NCI-H526 treated with DMSO at 0.1 percent for 48 hours (cell line): ENCODE data around the gene ENOX2.

Experiments
- DNase-seq: peaks from one replicate; lab custom pipeline; 2025; lab: John Stamatoyannopoulos, UW

The ENOX2 gene

GRCh38 chrX:130700629-130701028 is 202.4 kb downstream of the ENOX2 start:
- DNase-seq = no peak

DNA sequence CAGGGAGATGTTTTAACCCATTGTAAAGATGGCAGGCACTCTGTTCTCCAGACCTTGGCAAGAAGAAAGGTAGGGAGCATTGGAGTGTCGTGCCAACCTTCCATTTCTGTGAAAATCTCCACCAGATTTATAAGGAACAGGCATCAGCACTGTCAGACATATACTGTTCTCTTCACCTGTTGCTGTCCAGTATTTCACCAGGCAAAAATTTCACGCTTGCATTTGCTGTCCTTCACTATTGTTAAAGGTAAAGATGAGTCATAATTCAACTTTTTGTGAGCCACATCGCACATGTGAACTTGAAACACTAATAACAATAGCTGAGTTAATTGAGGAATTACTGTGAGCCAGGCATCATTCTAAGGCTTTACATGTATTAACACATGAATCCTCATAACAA is 203.4 kb downstream of the ENOX2 start:
- no peak for DNase-seq

DNA sequence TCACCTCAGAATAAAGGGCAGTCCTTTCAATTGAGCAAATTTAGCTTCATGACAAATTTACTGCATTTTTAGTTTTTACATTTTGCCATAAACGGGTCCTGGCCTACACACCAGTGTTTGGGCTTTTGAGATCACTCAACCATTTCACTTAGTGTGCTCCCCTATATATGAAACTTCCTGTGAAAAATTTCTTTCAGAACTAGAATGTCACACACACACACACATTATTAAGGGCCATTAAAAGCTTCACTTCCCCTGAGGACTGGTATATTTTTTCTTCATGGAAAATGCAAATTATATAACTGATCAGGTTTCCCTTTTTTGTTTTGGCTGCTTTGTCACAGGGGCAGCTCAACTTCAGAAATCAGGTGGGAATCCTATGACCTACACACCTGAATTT is 206.5 kb downstream of the ENOX2 start:
- peak; percentile 26 for DNase-seq

DNA sequence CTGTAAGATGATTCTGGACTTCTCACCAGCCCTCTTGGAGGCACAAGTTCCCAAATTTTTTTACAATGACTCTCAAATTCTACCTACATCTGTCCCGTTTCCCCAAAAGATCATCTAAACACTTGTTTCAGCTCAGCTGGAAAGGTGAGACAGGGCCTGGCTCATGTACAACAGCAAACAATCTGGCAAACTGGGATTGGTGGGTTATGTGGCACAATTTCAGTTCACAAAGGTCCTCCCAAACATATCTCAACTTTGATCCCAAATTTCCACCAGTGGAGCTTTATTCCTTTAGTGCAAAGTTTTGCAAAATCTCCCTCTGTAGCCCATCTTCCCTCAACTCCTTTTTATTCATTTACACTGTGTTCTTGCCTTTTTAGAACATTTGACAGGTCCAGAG is 207.1 kb downstream of the ENOX2 start:
- DNase-seq = no peak

DNA sequence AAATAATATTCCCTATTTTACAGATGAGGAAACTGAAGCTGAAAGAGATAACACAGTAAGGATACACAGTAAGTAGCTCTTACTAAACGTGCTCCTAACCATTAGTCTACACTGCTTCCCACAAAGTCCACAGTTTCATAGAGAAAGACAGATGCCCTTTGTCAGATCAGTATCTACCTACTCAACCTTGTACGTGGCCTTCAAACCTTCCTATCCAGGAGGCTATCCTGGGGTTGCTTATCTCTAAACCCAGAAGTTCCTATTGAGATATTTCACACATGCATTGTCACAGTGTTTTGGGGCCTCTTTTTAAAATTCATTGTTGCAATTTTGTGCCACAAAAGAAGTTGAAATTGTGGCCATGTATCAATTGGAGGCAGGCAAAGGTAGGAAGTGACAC is 208.0 kb downstream of the ENOX2 start:
- DNase-seq = no peak

GRCh38 chrX:130691576-130691975 is 211.4 kb downstream of the ENOX2 start:
- no peak for DNase-seq

DNA sequence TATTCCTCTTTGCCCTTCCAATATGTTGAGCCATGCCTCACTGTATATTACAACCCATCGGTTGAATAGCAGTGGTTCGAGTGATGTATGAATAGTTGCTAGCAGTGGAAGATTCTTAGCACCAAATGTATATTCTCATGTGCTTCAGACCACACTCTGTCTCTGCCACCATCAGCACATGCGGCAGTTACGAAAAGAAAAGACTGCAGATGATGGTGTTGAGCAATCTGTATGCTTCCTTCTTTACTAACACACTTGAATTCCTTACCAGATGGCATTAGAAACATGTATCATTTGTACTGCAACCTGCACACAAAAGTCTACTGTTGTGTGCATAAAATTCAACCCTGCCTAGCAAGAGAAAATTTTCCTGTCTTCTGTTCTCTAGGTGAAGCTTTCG is 214.6 kb downstream of the ENOX2 start:
- DNase-seq = no peak

DNA sequence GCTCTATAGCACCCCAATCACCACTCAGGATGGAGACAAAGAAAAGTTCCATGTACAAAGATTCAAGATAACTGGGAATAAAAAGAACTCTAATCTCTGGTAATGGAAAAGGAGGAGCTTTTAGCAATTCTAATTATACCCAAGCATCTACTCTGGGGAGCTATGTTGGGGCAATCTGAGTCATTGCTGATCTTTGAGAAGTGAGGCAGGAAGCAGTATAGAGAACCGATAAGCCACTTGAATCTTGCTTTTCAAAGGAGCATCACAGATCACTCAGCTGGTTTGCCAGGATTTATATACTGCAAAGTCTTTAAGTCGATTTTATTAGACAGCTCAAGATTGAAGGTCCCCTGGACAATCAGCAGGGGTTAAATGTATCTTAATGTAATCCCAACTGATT is 220.0 kb downstream of the ENOX2 start:
- DNase-seq = no peak

- no peak for DNase-seq
Measured at GRCh38 chrX:130680164-130681035, 222.6 kb downstream of the ENOX2 start.

- no peak for DNase-seq
Measured at GRCh38 chrX:130676861-130677260, 226.1 kb downstream of the ENOX2 start.

GRCh38 chrX:130672214-130672613 is 230.8 kb downstream of the ENOX2 start:
- no peak for DNase-seq

GRCh38 chrX:130669233-130669632 is 233.8 kb downstream of the ENOX2 start:
- DNase-seq = no peak

GRCh38 chrX:130665263-130665662 is 237.7 kb downstream of the ENOX2 start:
- no peak for DNase-seq

- DNase-seq = no peak
Measured at GRCh38 chrX:130658310-130658709, 244.7 kb downstream of the ENOX2 start.

GRCh38 chrX:130654409-130654950 is 248.5 kb downstream of the ENOX2 start:
- DNase-seq = no peak

- no peak for DNase-seq
Measured at GRCh38 chrX:130652824-130653578, 250.0 kb downstream of the ENOX2 start.

GRCh38 chrX:130649738-130650137 is 253.3 kb downstream of the ENOX2 start:
- DNase-seq = no peak

GRCh38 chrX:130647468-130647867 is 255.5 kb downstream of the ENOX2 start:
- DNase-seq = no peak

- no peak for DNase-seq
Measured at GRCh38 chrX:130645955-130646583, 256.9 kb downstream of the ENOX2 start.

- DNase-seq = no peak
Measured at GRCh38 chrX:130637591-130637990, 265.4 kb downstream of the ENOX2 start.

GRCh38 chrX:130636277-130636676 is 266.7 kb downstream of the ENOX2 start:
- DNase-seq = no peak

DNA sequence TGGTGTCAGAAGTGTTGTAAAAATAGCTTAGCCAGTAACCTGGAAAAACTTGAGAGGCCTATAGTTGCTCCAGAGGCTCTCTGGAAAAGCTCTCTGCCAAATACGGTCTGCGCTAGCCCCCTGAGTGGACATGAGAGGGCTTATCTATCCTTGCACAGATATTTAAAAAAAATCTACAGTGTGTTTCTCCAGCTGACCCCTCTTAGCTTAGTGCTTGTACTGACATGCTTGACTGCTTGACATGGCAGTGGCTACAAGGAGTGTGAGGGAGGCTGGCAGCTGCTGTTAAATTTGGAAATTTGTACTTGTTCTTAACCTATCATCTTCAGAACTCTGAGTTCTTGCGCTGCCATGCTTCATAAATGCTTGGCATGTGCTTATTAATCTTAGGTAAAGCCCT is 272.0 kb downstream of the ENOX2 start:
- DNase-seq = no peak

GRCh38 chrX:130628516-130628915 is 274.5 kb downstream of the ENOX2 start:
- DNase-seq = no peak
